Adrenal gland (tissue), 5 donors: Measurements from ENCODE around the gene TSPAN9.

Source experiments
- CTCF ChIP-seq, 6 experiments: fragments of 450-650 bp in 4 of 6; fragments of 200-600 bp in 2 of 6; sonication (generic) in 1 of 6; IDR thresholded peaks; 1 replicate in 5 of 6; 2 replicates in 1 of 6; pipeline versions ENCODE4 v1.5.1 to v1.8.0; 2016 to 2021; ENCODE audit warnings: antibody characterized with exemption in 6 of 6, mild to moderate bottlenecking in 2 of 6, moderate library complexity in 1 of 6
- POLR2A ChIP-seq, 2 donors: fragments of 450-650 bp; IDR thresholded peaks; one replicate each; pipeline ENCODE4 v1.6.1; 2017; ENCODE audit warnings: antibody characterized with exemption in 2 of 2, mild to moderate bottlenecking in 2 of 2, moderate library complexity in 1 of 2
- donor health status: DM: no; HTN: no; CAD: no.

GRCh38 chr12:3195337-3195736 is 118.2 kb downstream of the TSPAN9 start:
- TF ChIP-seq CTCF (IDR thresholded peaks at IDR 0.05): no peak
- no peak for TF ChIP-seq POLR2A (IDR thresholded peaks at IDR 0.05)
